Loucy (cell line): ENCODE results near the gene ZNF837.

Source experiments
- CTCF ChIP-seq: fragments of 200-600 bp; sonication (generic); conservative IDR thresholded peaks from 2 replicates; pipeline ENCODE4 v1.5.1; 2014; ENCODE audit warnings: mild to moderate bottlenecking, antibody characterized with exemption, low read length
- EZH2phosphoT487 ChIP-seq: fragments of 200-600 bp; IDR thresholded peaks from 2 replicates; pipeline ENCODE4 v1.6.1; 2018; ENCODE audit warnings: antibody characterized with exemption, mild to moderate bottlenecking, moderate library complexity, borderline replicate concordance

GRCh38 chr19:58346961-58347929 is 33.6 kb downstream of the ZNF837 start:
- TF ChIP-seq CTCF (no peak), EZH2phosphoT487 (no peak)
